Left kidney (tissue), 2 donors: ENCODE measurements around the gene MX2. TPM values are rescaled to one million over a fixed set of nuclear protein-coding genes. Genes with fewer than 3 reads are reported as not detected.
A peak's percentile ranks its signal among the peaks of the same experiment; 100 is the strongest.

ENCODE experiments used
- DNase-seq: peaks from one replicate; pipeline ENCODE4 v3.0.0-alpha.2; 2013
- polyA plus RNA-seq: library from polyadenylated mRNA; unstranded; fragments of 120-200 nt; gene quantifications from one replicate; pipeline ENCODE4 v1.2.1, GENCODE V29; 2013; ENCODE audit not compliant: insufficient read length

Gene MX2
- polyA plus RNA-seq, 1 donor = 1.9 TPM

DNA sequence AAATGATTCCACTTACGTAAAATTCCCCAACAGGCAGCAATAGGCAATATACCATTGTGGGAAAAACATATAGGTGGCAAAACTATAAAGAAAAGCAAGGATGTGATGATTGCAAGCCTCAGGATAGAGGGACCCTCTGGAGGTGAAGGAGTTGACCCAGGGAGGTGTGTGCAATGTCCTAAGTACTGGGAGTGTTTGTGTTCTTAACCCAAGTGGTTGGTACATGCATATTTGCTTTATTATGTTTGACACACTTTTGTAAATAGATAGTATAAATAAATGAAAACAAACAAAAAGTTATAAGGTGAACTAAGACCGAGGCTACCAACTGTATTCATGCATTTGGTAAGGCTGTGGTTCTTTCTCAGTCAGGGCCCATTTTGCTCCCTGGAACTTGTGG is 71.7 kb downstream of the MX2 start:
- DNase-seq = no peak

DNA sequence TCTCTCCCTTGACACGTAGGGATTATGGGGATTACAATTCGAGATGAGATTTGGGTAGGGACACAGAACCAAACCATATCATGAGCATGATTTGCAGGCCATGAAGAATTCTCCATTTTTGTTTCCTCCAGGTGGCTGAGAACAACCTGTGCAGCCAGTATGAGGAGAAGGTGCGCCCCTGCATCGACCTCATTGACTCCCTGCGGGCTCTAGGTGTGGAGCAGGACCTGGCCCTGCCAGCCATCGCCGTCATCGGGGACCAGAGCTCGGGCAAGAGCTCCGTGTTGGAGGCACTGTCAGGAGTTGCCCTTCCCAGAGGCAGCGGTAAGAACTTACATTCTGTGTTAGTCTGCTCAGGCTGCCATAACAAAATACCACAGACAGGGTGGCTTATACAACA is 73.9 kb downstream of the MX2 start:
- no peak for DNase-seq

DNA sequence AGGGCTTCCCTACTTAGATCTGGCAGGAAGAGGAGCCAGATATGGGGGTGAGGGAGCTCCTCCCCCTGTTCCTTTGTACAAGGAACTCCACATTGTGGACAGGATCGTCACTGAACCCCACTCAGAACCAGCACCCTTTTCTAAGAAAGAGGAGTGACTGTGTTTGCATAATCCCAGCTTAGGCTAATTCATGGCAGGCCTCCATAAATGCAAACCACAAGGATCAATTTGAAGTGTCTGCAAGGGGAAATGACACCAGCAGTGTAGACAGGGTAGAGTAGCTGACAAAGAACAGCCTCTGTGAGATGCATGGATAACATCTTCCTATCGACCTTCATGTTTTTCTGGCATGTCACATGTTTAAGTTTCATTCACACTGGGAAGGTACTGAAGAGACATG is 75.9 kb downstream of the MX2 start:
- no peak for DNase-seq

DNA sequence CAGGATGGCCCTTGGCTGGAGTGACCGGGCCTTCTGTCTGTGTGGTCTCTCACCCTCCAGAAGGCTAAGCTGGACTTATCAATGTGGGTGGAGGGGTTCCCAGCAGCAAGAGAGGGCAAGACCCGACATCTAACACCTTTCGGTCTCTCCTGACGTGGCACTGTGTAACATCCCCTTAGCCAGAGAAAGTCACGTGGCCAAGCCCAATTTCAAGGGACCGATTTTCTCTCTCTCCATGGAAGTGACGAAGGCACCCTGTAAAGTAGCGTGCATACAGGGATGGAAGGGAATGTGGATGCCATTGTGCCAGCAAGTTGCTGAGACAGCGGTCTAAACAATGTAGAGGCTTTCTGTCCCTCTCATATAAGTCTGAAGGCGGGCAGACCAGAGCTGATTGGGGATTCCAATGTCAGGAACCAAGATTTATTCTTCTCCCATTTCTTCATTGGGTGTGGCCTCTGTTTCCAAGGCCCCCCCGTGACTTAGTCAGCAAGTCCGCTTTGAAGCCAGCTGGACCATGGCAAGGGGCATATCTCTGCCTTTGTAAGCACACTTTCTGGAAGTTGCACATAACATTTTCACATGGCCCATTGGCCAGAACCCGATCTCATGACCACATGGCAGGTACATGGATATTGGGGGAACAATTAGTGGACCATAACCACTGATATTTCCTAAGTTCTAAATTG is 76.7 kb downstream of the MX2 start:
- DNase-seq = no peak

DNA sequence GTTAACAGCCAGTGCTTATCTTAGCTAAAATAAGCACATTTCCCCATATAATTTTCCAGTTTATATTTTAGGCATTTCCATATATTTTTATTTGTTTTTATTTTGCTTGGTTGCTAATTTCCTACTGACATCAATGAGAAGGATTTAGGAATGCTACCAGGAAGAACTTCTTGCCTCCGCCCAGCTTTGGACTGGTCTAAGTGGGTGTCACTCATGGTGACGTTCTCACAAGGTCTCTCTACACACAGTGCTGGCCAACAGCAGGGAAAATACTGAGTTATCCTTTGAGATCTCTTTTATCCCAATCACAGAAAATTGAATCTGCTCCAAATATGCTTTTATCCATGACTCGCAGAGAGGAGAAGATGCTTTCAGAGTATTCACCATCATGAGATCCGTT is 77.4 kb downstream of the MX2 start:
- no peak for DNase-seq

DNA sequence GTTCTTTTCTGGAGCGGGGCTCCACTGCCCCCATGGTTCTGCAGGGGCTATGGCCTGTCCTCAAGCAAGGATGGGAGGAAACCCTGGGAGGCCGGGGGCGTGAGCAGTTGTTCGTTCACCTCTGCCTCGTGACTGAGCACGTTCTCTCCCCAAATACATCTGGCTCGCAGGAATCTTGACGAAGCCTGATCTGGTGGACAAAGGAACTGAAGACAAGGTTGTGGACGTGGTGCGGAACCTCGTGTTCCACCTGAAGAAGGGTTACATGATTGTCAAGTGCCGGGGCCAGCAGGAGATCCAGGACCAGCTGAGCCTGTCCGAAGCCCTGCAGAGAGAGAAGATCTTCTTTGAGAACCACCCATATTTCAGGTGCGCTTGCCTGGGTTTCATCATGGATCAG is 79.7 kb downstream of the MX2 start:
- DNase-seq = no peak

DNA sequence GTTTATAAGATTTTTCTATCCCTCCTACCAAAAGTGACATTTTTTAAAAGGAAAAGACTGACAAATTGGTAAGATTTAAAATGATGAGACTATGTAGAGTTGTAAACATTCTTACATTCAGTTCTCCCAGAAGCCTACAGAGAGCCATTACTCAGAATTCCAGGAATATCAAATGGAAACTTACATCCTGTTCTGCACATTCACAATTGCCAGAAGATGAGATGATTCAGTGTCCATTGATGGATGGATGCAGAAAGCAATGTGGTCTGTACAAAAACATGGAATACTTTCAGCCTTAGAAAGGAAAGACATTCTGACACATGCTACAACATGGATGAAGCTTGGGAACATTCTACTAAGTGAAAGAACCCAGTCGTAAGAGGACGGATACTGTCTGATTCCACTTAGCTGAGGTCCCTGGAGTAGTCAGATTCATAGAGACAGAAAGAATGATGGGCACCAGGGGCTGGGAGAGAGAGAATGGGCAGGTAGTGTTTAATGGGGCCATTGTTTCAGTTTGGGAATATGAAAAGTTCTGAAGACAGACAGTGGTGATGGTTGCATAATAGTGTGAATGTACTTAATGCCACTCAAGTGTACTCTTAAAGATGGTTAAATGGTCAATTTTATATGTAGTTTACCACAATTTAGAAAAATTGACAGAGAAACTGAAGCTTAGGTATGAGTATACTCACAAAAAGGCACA is 80.8 kb downstream of the MX2 start:
- DNase-seq = no peak

DNA sequence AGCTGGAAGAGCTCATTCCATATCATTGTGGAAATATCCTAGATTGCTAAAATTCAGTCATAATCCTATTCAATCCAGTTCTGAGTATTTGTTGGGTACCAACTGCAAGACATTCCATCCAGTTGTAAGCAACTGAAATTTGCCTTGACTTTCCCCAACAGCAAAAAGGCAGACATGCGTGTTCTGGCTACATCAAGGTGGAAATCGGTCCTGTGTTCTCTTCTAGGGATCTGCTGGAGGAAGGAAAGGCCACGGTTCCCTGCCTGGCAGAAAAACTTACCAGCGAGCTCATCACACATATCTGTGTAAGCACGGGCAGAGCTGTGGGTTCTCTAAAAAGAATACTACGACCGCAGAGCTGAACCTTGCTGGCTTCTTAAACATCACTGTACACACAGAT is 81.7 kb downstream of the MX2 start:
- DNase-seq = no peak

DNA sequence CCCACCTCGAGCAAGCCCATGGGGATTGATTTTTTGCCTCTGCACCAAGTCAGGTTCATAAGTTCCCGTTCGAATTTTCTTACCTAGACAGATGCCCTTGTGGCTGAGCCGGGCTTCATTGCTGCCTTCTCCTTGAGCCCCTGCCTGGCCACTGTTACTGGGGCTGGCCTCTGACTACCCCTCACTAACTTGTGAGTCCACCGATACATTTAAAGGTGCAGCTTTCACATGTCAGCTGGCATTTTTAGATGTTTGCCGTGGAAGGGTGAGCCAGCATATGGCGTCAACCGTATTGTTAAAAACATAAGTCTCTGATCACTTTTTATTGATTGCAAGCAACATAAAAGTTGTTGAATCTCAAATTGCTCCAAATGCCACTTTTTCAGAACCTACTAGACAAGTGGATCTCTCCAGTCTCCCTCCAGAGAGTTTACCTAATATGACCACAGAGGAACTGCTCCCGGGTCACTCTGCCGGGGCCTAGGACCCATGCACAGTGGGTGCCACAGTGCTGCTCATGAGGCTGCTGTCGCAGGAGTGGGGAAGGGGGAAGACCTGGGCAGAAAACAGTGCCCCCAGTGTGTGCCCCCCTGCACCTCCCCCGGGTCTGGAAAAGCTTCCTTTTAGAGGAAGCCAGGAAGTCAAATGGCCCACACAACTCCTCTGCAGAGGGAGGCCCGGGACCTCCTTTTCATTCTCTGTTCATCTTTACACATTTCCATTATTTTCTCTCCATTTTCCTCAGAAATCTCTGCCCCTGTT is 83.1 kb downstream of the MX2 start:
- no peak for DNase-seq

DNA sequence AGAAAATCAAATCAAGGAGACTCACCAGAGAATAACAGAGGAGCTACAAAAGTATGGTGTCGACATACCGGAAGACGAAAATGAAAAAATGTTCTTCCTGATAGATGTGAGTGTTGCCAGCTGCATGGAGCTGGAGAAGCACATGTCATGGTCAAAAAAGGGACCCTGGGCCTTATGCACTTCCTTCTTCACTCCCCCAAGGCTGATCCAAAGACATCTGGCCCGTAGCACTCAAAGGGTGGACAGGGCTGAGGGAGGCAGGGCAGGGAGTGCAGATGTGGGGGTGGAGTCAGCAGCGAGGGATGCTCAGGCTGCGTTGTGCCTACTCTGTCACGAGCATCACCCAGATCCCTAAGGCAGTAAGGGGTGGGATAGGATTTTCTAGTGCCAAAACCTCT is 83.6 kb downstream of the MX2 start:
- DNase-seq = peak; percentile 28

DNA sequence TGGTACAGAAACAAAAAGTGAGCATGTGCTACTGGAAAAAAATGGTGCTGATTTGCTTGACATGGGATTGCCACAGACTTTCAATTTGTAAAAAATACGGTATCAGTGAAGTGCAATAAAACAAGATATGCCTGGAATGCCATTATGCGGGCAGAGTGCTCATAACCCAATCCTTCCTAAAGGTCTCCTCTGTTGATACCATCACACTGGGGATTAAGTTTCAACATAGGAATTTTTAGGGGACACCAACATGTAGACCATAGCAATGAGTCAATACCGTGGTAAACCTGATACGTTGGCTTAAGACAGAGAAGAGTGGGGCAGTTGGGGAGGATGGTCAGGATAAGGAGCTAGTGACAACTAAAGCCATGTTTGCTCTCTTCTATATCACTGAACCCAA is 84.8 kb downstream of the MX2 start:
- DNase-seq = no peak

DNA sequence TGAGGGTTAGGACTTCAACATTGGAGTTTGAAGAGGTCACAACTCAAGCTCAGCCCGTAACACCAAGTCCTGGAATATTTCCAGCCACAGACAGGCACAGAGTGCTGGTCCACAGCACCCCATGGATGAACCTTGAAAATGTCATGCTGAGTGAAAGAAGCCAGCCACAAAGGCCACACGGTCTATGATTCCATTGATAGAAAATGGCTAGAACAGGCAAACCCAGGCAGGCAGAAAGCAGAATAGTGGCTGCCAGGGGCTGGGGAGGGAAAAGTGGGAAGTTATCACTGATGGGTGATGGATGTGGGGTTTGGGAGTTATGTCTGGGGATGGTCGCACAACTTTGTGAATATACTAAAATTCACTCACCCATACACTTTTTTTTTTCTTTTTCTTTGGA is 85.5 kb downstream of the MX2 start:
- DNase-seq = no peak

DNA sequence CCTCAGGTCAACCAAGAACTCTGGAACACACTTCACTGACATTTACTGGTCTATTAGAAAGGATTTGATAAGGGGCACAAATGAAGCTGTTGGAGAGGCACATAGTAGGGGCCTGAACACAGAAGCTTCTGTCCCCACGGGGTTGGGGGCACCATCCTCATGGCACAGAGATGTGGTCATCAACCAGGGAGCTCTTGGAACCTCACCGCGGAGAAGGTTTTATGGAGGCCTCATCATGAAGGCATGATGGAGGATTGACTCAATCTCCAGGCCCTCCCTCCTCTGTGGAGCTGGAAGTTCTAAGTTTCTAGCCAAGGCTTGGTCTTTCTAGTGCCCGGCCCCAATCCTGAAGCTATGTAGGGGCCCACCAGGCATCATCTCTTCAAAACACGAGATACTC is 87.8 kb downstream of the MX2 start:
- no peak for DNase-seq

DNA sequence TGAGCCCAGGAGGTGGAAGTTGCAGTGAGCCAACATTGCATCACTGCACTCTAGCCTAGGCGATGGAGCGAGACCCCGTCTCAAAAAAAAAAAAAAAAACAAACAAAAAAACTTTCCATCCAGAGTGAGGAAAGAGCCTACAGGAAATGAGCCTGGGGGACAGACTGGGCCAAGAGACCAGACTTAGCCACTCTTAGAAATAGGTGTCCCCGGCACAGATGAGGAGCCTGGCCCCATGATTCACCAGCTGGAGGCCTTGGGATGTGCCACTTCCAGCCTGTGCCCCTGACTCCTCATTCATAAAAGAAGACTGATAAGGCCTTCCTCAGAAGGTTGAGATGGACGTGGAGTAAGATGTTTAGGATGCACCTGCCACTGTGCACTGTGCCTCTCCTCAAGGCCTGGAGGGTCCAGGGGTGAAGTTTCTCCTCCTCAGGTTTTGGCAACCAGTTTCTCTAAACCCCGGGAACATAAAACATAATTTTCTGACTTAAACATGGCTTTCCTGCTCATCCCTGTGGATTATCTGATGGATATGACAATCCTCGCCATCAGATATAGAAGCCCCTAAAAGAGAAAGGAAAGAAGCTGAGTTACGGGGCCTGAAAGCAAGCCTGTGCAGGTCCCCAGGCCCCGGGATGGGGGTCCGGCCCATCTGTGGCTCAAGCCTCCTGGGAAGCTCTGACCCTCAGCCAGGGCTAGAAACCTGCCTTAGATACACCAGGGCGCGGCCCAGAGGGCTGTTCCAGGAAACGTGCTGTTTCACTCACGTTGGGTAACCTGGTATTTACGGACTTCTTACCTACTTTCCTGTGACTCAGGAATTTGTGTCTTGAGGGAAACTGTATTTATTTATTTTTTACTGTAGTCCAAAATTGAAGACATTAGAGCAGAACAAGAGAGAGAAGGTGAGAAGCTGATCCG is 90.2 kb downstream of the MX2 start:
- no peak for DNase-seq

DNA sequence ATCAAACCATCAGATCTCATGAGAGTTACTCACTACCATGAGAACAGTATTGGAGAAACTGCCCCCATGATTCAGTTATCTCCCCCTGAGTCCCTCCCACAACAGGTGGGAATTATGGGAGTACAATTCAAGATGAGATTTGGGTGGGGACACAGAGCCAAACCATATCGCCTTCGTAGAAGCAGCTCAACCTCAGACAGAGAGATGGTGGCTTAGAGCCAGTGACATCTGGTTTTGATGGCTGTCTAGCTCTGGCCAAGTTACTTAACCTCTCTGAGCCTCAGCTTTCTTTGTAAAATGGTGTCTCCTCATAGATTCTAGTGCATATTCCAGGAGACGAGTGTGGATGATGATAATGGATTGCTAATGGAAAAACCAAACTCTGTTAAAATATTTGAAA is 91.4 kb downstream of the MX2 start:
- no peak for DNase-seq

DNA sequence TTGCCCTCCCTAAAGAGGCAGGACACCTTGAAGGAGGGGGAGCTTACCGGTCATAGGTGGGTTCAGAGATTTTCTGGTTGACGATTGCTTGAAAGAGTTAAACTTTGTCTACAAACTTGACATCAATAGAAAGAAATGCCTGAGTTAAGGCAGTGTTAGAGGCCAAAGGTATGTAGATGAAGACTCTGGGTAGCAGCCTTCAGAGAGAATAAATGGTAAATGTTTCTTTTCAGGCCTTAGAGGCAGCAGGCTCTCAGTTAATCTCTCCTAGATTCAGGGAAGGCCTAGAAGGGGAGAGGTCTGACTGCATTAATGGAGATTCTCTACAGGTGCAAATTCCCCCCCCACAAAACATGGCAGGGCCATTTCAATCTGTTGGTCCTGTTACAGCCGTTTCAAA is 91.9 kb downstream of the MX2 start:
- DNase-seq = no peak

DNA sequence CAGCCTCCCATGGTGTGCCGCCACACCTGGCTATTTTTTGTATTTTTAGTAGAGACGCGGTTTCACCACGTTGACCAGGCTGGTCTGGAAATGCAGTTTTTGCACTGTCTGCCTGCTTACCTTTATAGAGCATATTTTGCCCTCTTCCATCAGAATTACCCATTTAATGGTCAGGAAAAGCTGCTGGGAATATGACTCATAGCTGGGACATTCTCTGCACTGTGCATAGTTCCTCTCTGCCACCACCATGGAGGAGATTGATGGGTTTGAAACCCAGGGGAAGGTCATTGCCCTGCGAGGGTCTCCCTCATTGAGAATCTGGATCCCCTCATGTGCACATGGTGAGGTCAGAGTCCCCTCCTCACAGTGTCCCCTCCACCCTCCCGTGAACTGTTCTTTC is 96.3 kb downstream of the MX2 start:
- no peak for DNase-seq

DNA sequence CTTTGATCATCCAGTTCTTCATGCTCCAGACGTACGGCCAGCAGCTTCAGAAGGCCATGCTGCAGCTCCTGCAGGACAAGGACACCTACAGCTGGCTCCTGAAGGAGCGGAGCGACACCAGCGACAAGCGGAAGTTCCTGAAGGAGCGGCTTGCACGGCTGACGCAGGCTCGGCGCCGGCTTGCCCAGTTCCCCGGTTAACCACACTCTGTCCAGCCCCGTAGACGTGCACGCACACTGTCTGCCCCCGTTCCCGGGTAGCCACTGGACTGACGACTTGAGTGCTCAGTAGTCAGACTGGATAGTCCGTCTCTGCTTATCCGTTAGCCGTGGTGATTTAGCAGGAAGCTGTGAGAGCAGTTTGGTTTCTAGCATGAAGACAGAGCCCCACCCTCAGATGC is 96.7 kb downstream of the MX2 start:
- DNase-seq = no peak
